Muscle of leg (tissue), 11 donors: Measurements from ENCODE around the gene RGL1. TPM values are rescaled to one million over a fixed set of nuclear protein-coding genes. Genes with fewer than 3 reads are reported as not detected.

Experiments
- DNase-seq: peaks from one replicate; pipeline ENCODE4 v3.0.0; 2013
- H3K27ac ChIP-seq: one replicate; pipeline ENCODE4 v1.5.1; 2013; ENCODE audit warnings: mild to moderate bottlenecking, low read length, control low read depth
- H3K27me3 ChIP-seq: one replicate; pipeline ENCODE4 v1.6.1; 2013; ENCODE audit warnings: low read length; ENCODE audit not compliant: control insufficient read depth, insufficient read depth
- H3K36me3 ChIP-seq: one replicate; pipeline ENCODE4 v1.6.1; 2013; ENCODE audit warnings: low read length; ENCODE audit not compliant: control insufficient read depth, insufficient read depth
- H3K4me1 ChIP-seq: one replicate; pipeline ENCODE4 v1.6.1; 2013; ENCODE audit warnings: low read length; ENCODE audit not compliant: control insufficient read depth, insufficient read depth
- H3K4me3 ChIP-seq: one replicate; pipeline ENCODE4 v1.5.1; 2013; ENCODE audit warnings: low read length, control low read depth
- H3K9me3 ChIP-seq: replicated peaks from 2 replicates; pipeline ENCODE4 v1.6.1; 2013; ENCODE audit warnings: low read depth, low read length; ENCODE audit not compliant: control insufficient read depth
- WGBS: methylation state at CpG from one replicate; pipeline ENCODE4 v1.1.5; 2013; ENCODE audit warnings: missing lambda C conversion rate; ENCODE audit not compliant: insufficient coverage; 5-methylcytosine and 5-hydroxymethylcytosine counted together
- polyA plus RNA-seq, 8 donors: library from polyadenylated mRNA; unstranded; fragments of 120-200 nt; gene quantifications; one replicate each; pipeline versions ENCODE4 v1.2.1 to v1.2.3, GENCODE V29; 2013; ENCODE audit warnings: inconsistent platforms in 1 of 8, low replicate concordance in 1 of 8; ENCODE audit not compliant: insufficient read length in 8 of 8, insufficient read depth in 1 of 8
- total RNA-seq: library from RNA; stranded (reverse); fragments of 120-200 nt; gene quantifications from one replicate; pipeline ENCODE4 v1.2.4, GENCODE V29; 2013

Gene RGL1
- total and polyA plus RNA-seq, 9 donors = 20.8 to 40.5 (median 28.3) TPM

DNA sequence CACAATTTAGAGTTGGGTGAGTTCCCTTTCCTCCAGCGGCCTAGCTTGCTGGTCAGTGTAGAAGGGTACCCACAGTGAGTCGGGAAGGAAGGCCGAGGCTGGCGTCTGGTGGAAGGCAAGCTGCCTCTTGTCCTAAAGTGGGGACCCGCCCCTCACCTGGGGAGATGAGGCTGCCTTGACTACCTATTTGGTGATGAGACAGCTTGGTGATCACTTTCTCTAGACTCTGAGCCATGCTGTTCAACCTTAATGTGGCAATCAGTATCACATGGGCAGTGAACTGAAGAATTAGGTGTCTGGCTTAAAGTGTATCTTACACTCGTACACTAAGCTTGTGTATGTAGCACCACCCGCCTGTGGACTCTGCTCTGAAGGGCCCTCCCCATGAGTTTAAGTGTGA, 131.9 kb downstream of the RGL1 start:
- H3K4me1 ChIP-seq = peaks cover 50% of the 10 kb centered on the region
- H3K27ac ChIP-seq = no peak overlapping the region
- WGBS = 81% methylated on average over 6 of the region's 7 CpGs
- no peaks in the 10 kb centered on the region for H3K9me3 ChIP-seq
- H3K4me3 ChIP-seq = no peak overlapping the region
- no peak for DNase-seq
- no peaks in the 10 kb centered on the region for H3K27me3 ChIP-seq
- H3K36me3 ChIP-seq = peaks cover 3% of the 10 kb centered on the region

DNA sequence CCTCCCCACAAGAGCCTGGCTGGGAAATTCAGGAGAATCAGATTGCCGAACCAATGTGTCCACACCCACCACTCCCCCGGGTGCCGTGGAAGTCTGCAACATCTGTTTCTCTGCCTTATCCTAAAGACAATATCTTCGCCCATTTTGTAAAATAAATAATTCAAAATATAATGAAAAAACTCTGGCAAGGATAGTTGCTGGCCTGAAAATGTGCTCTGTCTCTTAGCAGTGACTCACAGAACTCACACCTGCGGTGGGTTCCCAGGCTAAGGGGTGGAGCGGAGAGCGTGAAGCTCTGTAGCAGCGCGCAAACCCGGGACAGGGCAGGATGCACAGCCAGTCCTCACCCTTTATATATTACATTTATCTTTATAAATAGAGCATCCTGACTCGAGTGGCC, 132.7 kb downstream of the RGL1 start:
- no peaks in the 10 kb centered on the region for H3K27me3 ChIP-seq
- H3K4me1 ChIP-seq = peaks cover 42% of the 10 kb centered on the region
- H3K4me3 ChIP-seq = no peak overlapping the region
- 14% methylated on average over 1 of the region's 11 CpGs for WGBS
- peaks cover 3% of the 10 kb centered on the region for H3K36me3 ChIP-seq
- peak overlapping the region; percentile 63 for H3K27ac ChIP-seq
- no peaks in the 10 kb centered on the region for H3K9me3 ChIP-seq
- DNase-seq = peak; percentile 93

DNA sequence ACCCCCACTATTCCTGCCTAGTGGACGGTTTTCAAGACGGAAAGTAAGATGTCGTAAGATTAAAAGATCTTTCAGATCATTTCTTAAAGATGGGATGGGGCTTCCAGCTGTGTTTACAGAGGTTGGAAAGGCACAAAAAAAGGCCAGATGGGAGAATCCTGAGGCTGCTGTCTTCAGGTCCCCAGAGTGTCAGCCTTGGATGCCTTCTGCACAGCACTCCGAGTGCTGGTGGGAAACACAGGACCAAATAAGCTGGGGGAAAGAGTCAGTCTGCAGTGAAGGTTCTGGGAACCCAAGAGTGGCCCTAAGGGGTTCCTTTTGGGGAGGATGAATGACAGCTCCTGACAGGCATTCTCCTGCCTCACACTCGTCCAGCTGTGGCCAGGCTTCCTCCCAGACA, 136.1 kb downstream of the RGL1 start:
- Histone ChIP-seq H3K9me3 (no peaks in the 10 kb centered on the region), H3K36me3 (peaks cover 3% of the 10 kb centered on the region), H3K4me3 (no peak overlapping the region), H3K27me3 (no peaks in the 10 kb centered on the region), H3K27ac (peak overlapping the region; percentile 15), H3K4me1 (peaks cover 29% of the 10 kb centered on the region)
- 67% methylated on average over 3 of the region's 5 CpGs for WGBS
- peak; percentile 94 for DNase-seq

- H3K9me3 ChIP-seq = no peaks in the 10 kb centered on the region
- H3K4me1 ChIP-seq = peaks cover 14% of the 10 kb centered on the region
- H3K27me3 ChIP-seq = no peaks in the 10 kb centered on the region
- peak; percentile 96 for DNase-seq
- H3K27ac ChIP-seq = no peak overlapping the region
- no peak overlapping the region for H3K4me3 ChIP-seq
- H3K36me3 ChIP-seq = peaks cover 3% of the 10 kb centered on the region
- WGBS = 36% methylated on average over 5 of the region's 5 CpGs
Measured at GRCh38 chr1:183942933-183943693, 138.2 kb downstream of the RGL1 start.

GRCh38 chr1:183945428-183946319, 140.8 kb downstream of the RGL1 start:
- H3K36me3 ChIP-seq = no peaks in the 10 kb centered on the region
- H3K4me3 ChIP-seq = no peak overlapping the region
- peaks cover 14% of the 10 kb centered on the region for H3K4me1 ChIP-seq
- H3K27ac ChIP-seq = no peak overlapping the region
- DNase-seq = no peak
- WGBS = 57% methylated on average over 2 of the region's 4 CpGs
- no peaks in the 10 kb centered on the region for H3K27me3 ChIP-seq
- H3K9me3 ChIP-seq = no peaks in the 10 kb centered on the region

DNA sequence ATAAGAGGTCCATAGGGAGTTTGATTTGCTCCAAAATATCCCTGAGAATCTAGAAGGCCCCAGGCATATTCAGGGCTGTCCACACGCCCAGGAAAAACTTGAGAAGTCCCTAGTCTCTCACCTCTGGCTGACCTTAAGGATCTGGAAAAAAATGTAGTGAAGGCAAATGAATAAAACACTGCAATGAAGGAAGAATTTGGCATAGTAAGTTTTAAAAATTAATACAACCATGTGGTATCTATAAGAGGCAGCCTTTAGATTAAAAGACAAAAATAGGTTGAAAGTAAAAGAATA, 141.3 kb downstream of the RGL1 start:
- Histone ChIP-seq H3K9me3 (no peaks in the 10 kb centered on the region), H3K36me3 (no peaks in the 10 kb centered on the region), H3K27me3 (no peaks in the 10 kb centered on the region), H3K4me1 (peaks cover 12% of the 10 kb centered on the region), H3K27ac (no peak overlapping the region), H3K4me3 (no peak overlapping the region)
- no CpG with 5 or more reads among the region's 1 CpG for WGBS
- peak; percentile 90 for DNase-seq

- Histone ChIP-seq H3K4me1 (peaks cover 7% of the 10 kb centered on the region), H3K4me3 (no peak overlapping the region), H3K36me3 (no peaks in the 10 kb centered on the region), H3K27ac (no peak overlapping the region), H3K9me3 (no peaks in the 10 kb centered on the region), H3K27me3 (no peaks in the 10 kb centered on the region)
- DNase-seq = peak; percentile 65
- WGBS = no CpG with 5 or more reads among the region's 1 CpG
Measured at GRCh38 chr1:183947988-183948387, 143.1 kb downstream of the RGL1 start.

GRCh38 chr1:183952101-183952500, 147.2 kb downstream of the RGL1 start:
- Histone ChIP-seq H3K9me3 (no peaks in the 10 kb centered on the region), H3K27me3 (no peaks in the 10 kb centered on the region), H3K4me3 (no peak overlapping the region), H3K27ac (no peak overlapping the region), H3K4me1 (peaks cover 5% of the 10 kb centered on the region), H3K36me3 (no peaks in the 10 kb centered on the region)
- no peak for DNase-seq
- WGBS = no CpG with 5 or more reads among the region's 1 CpG

DNA sequence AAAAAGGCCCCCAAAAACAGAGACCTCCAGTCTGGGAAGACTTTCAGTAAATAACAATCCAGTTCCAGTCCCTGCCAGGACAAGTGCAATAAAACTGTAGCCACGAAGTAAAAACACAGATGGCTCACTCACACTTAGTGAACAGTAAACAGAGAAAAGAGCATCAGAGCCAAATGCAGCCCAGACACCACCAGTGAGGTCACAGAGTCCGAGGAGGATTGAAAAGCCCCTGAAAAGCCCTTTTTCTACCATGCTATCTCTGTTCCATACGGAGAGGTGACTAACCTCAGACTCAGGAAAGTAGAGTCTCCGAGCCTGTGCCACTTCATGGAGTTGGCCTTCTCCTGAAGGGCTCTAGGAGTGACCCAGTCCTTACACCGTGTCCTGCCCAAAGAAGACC, 148.1 kb downstream of the RGL1 start:
- WGBS = 48% methylated on average over 4 of the region's 5 CpGs
- peak; percentile 73 for DNase-seq
- H3K27ac ChIP-seq = no peak overlapping the region
- H3K4me1 ChIP-seq = peaks cover 5% of the 10 kb centered on the region
- H3K4me3 ChIP-seq = no peak overlapping the region
- H3K9me3 ChIP-seq = no peaks in the 10 kb centered on the region
- H3K27me3 ChIP-seq = no peaks in the 10 kb centered on the region
- H3K36me3 ChIP-seq = no peaks in the 10 kb centered on the region

DNA sequence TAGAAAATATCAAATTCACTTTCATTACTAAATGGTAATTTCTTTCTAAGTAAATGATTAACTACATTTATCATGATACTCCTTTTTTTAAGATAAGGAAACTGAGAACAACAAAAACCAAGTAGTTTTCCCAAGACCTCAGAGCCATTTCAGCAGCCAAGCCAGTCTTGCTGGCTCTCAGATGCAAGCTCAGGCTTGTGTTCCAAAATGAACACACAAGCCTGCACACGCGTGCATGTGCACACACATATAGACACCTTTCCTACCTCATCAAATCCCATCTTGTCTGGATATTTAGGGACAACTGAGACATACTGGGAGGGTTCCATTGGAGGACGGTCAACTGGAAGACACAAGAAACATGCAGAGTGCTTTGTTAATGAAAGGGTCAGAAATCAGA, 149.6 kb downstream of the RGL1 start:
- H3K9me3 ChIP-seq = no peaks in the 10 kb centered on the region
- H3K27ac ChIP-seq = no peak overlapping the region
- DNase-seq = no peak
- 86% methylated on average over 1 of the region's 3 CpGs for WGBS
- no peaks in the 10 kb centered on the region for H3K36me3 ChIP-seq
- H3K4me1 ChIP-seq = peaks cover 5% of the 10 kb centered on the region
- H3K27me3 ChIP-seq = no peaks in the 10 kb centered on the region
- H3K4me3 ChIP-seq = no peak overlapping the region
